PC-3 (cell line): ENCODE data around the gene CDC42EP3. TPM values are rescaled to one million over a fixed set of nuclear protein-coding genes. Genes with fewer than 3 reads are reported as not detected.
A peak's percentile ranks its signal among the peaks of the same experiment; 100 is the strongest.

Source experiments
- ATAC-seq: fragments of 200-7000 bp; cut with Tn5 transposase; 2 replicates; pipeline ENCODE4 v1.9.1; 2020; ENCODE audit warnings: mild to moderate bottlenecking, moderate library complexity
- BruUV-seq: library from RNA; stranded (reverse); fragments of 400-500 nt; replicated peaks from 2 replicates; lab custom pipeline; 2021; lab: Mats Ljungman, UMichigan
- CTCF ChIA-PET: fragments of 300-600 bp; sonication (Branson Sonifier 250); formaldehyde crosslinking; loops from one replicate; lab custom pipeline; 2022; ENCODE audit warnings: antibody characterized with exemption; lab: Charles Lee
- POLR2A ChIA-PET: fragments of 300-600 bp; sonication (Branson Sonifier 250); formaldehyde crosslinking; loops from one replicate; lab custom pipeline; 2022; ENCODE audit warnings: antibody characterized with exemption; ENCODE audit not compliant: unreplicated experiment; lab: Charles Lee
- DNase-seq: peaks from one replicate; pipeline ENCODE4 v3.0.0-alpha.2; 2015
- H2AFZ ChIP-seq: fragments of 300-600 bp; sonication (generic); 2 replicates; pipeline ENCODE4 v1.6.0; 2016; ENCODE audit warnings: antibody characterized with exemption, low read length
- H3F3A ChIP-seq: fragments of 300-600 bp; sonication (generic); one replicate; pipeline ENCODE4 v1.6.0; 2017; ENCODE audit warnings: antibody characterized with exemption, low read length, control low read depth, mild to moderate bottlenecking; ENCODE audit not compliant: unreplicated experiment
- H3K27ac ChIP-seq: fragments of 300-600 bp; sonication (generic); 2 replicates; pipeline ENCODE4 v1.5.1; 2016; ENCODE audit warnings: mild to moderate bottlenecking, low read length
- H3K27me3 ChIP-seq: fragments of 300-600 bp; sonication (generic); 2 replicates; pipeline ENCODE4 v1.6.1; 2016; ENCODE audit warnings: low read length, mixed read lengths
- H3K36me3 ChIP-seq: fragments of 300-600 bp; sonication (generic); 2 replicates; pipeline ENCODE4 v1.6.1; 2016; ENCODE audit warnings: low read depth, mixed run types, low read length, mixed read lengths
- H3K4me1 ChIP-seq: fragments of 300-600 bp; sonication (generic); 2 replicates; pipeline ENCODE4 v1.5.1; 2016; ENCODE audit warnings: low read length; ENCODE audit not compliant: insufficient read depth
- H3K4me2 ChIP-seq: fragments of 300-600 bp; sonication (generic); 2 replicates; pipeline ENCODE4 v1.6.0; 2016; ENCODE audit warnings: low read length
- H3K4me3 ChIP-seq: fragments of 300-600 bp; sonication (generic); 2 replicates; pipeline ENCODE4 v1.5.1; 2016; ENCODE audit warnings: mild to moderate bottlenecking, low read length, mixed read lengths
- H3K79me2 ChIP-seq: fragments of 300-600 bp; sonication (generic); 2 replicates; pipeline ENCODE4 v1.6.1; 2017; ENCODE audit warnings: low read length, mixed read lengths
- H3K9ac ChIP-seq: fragments of 300-600 bp; sonication (generic); 2 replicates; pipeline ENCODE4 v1.6.0; 2016; ENCODE audit warnings: mild to moderate bottlenecking, low read length
- H3K9me2 ChIP-seq: fragments of 300-600 bp; sonication (generic); replicated peaks from 2 replicates; pipeline ENCODE4 v1.6.1; 2016; ENCODE audit warnings: mixed run types, low read length, mixed read lengths
- H3K9me3 ChIP-seq: fragments of 300-600 bp; sonication (generic); 2 replicates; pipeline ENCODE4 v1.6.1; 2016; ENCODE audit warnings: low read length, mixed read lengths
- H4K20me1 ChIP-seq: fragments of 300-600 bp; sonication (generic); 2 replicates; pipeline ENCODE4 v1.6.1; 2016; ENCODE audit warnings: low read length, mixed read lengths
- CTCF ChIP-seq: fragments of 300-600 bp; sonication (generic); conservative IDR thresholded peaks from 2 replicates; pipeline ENCODE4 v1.5.1; 2017; ENCODE audit warnings: antibody characterized with exemption, low read depth, mild to moderate bottlenecking, low read length
- EZH2 ChIP-seq: fragments of 300-600 bp; sonication (generic); IDR thresholded peaks from one replicate; pipeline ENCODE4 v1.6.1; 2017; ENCODE audit warnings: antibody characterized with exemption, mild to moderate bottlenecking, low read length; ENCODE audit not compliant: unreplicated experiment
- EZH2phosphoT487 ChIP-seq: fragments of 300-600 bp; sonication (generic); IDR thresholded peaks from 2 replicates; pipeline ENCODE4 v1.6.1; 2018; ENCODE audit warnings: mild to moderate bottlenecking, antibody characterized with exemption, low read length, borderline replicate concordance
- intact Hi-C: fragments of 100-400 bp; cut with micrococcal nuclease; formaldehyde crosslinking; loops from 2 replicates; pipeline ENCODE4 v1.9.0; 2023
- total RNA-seq: library from RNA; depleted of rRNA; stranded (reverse); fragments of >200 nt; gene quantifications from 2 replicates; pipeline ENCODE4 v1.2.3, GENCODE V29; 2014

CDC42EP3 gene
- total RNA-seq, 1 experiment from 2014 or later, result 28.4 TPM

GRCh38 chr2:37652199-37652640 lies 19.2 kb downstream of the CDC42EP3 start:
- ChIA-PET CTCF (no interaction called here), POLR2A (no interaction called here)
- DNase-seq, result peak; percentile 93
- Histone ChIP-seq H3K4me1 (peaks cover 14% of the 10 kb centered on the region), H4K20me1 (no peaks in the 10 kb centered on the region), H3K4me3 (no peak overlapping the region), H3K79me2 (peaks cover 93% of the 10 kb centered on the region), H3K4me2 (peak overlapping the region; percentile 47), H3F3A (no peaks in the 10 kb centered on the region), H3K9ac (no peak overlapping the region), H3K9me3 (no peaks in the 10 kb centered on the region), H3K36me3 (peaks cover 27% of the 10 kb centered on the region), H3K27ac (peak overlapping the region; percentile 70), H2AFZ (peak overlapping the region; percentile 39; the same call in 1 of the 2 replicates), H3K9me2 (no peaks in the 10 kb centered on the region), H3K27me3 (no peaks in the 10 kb centered on the region)
- ATAC-seq, result peak; percentile 93
- intact Hi-C loops, result no loop called here
- no TSS peak for BruUV-seq
- TF ChIP-seq EZH2, result no peak
- TF ChIP-seq CTCF, result no peak
- no peak for TF ChIP-seq EZH2phosphoT487

DNA sequence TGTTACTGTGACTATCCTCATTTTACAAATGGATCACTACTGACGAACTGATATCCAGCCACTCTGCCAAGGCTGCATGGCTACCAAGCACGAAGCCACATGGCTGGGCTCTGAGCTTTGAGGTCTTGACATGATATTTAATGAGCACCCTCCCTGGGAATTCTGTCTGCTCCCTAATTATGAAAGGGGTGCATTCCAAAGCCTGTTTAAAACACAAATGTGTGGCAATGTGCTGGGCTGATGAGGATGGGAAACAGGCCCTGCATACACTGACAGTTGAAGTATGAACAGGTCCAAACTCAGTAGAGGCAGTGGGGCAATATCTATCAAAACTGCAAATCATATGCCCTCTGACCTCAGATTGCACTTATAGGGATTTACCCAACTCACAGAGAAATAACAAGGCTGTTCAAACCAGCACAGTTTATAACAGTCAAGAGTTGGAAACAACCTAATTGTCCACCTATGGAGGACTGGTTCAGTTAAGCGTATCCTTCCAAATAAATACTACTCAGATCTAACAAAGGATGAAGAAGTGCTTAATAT lies 20.8 kb downstream of the CDC42EP3 start:
- Histone ChIP-seq H3K36me3 (peaks cover 20% of the 10 kb centered on the region), H4K20me1 (no peaks in the 10 kb centered on the region), H3K9ac (no peak overlapping the region), H3F3A (no peaks in the 10 kb centered on the region), H3K9me3 (no peaks in the 10 kb centered on the region), H3K79me2 (peaks cover 90% of the 10 kb centered on the region), H3K9me2 (no peaks in the 10 kb centered on the region), H3K4me1 (peaks cover 20% of the 10 kb centered on the region), H2AFZ (no peak overlapping the region), H3K4me3 (no peak overlapping the region), H3K27ac (no peak overlapping the region), H3K27me3 (no peaks in the 10 kb centered on the region), H3K4me2 (no peak overlapping the region)
- DNase-seq (no peak), ATAC-seq (no peak)
- ChIA-PET POLR2A (interaction anchor here (0.6 kb wide), 1 partner anchor 49 kb away, joined by 3 read pairs; no protein-coding TSS in a partner anchor), CTCF (no interaction called here)
- BruUV-seq, result no TSS peak
- intact Hi-C loops, result no loop called here
- no peak for TF ChIP-seq EZH2phosphoT487

DNA sequence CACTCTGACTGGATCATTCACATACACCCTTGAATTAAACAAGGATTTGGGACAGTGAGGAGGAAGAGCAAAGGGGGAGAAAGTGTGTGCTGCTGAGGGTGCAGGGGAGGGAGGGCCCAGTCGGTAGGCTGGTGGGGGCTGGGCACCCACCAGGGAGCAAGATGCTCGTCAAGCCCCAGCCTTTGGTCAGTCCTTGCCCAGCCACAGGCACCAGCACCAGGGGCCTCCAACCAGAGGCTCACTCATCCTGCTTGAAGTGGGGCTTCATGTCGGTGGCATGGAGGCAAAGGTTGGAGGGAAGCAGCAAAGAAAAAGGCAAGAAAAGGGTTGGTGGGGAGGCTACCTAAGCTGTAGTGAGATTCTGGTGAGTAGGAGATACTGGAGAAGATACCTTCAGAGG lies 21.9 kb downstream of the CDC42EP3 start:
- ATAC-seq, result no peak
- peaks cover 84% of the 10 kb centered on the region for H3K79me2 ChIP-seq
- peaks cover 30% of the 10 kb centered on the region for H3K4me1 ChIP-seq
- no peaks in the 10 kb centered on the region for H3F3A ChIP-seq
- no peak overlapping the region for H2AFZ ChIP-seq
- BruUV-seq, result no TSS peak
- TF ChIP-seq CTCF (no peak), EZH2 (no peak), EZH2phosphoT487 (no peak)
- H3K9me3 ChIP-seq, result no peaks in the 10 kb centered on the region
- no peak overlapping the region for H3K27ac ChIP-seq
- peaks cover 21% of the 10 kb centered on the region for H3K36me3 ChIP-seq
- ChIA-PET POLR2A (interaction anchor here (0.7 kb wide), 1 partner anchor 44 kb away, joined by 19 read pairs; no protein-coding TSS in a partner anchor), CTCF (no interaction called here)
- no peaks in the 10 kb centered on the region for H3K27me3 ChIP-seq
- H3K9me2 ChIP-seq, result no peaks in the 10 kb centered on the region
- H3K9ac ChIP-seq, result no peak overlapping the region
- no peak for DNase-seq
- no peaks in the 10 kb centered on the region for H4K20me1 ChIP-seq
- H3K4me3 ChIP-seq, result no peak overlapping the region
- intact Hi-C loops, result loop anchor here (10.0 kb wide), 1 partner anchor 235 kb away; no protein-coding TSS in a partner anchor
- no peak overlapping the region for H3K4me2 ChIP-seq
